Common myeloid progenitor, CD34-positive (primary cell): ENCODE data around the gene INPP4B.
A peak's percentile ranks its signal among the peaks of the same experiment; 100 is the strongest.

Experiments used
- CTCF ChIA-PET: fragments of 350-600 bp; sonication (Branson Sonifier 250); formaldehyde crosslinking; loops from one replicate; lab custom pipeline; 2021; ENCODE audit warnings: antibody characterized with exemption; lab: Charles Lee
- POLR2A ChIA-PET: fragments of 350-600 bp; sonication (Branson Sonifier 250); formaldehyde crosslinking; loops from one replicate; lab custom pipeline; 2021; ENCODE audit warnings: antibody characterized with exemption; lab: Charles Lee
- DNase-seq, 3 donors: peaks; one replicate each; pipeline versions ENCODE4 v3.0.0 to v3.0.0-alpha.2; 2013
- H3K27ac ChIP-seq, 2 experiments: 1 replicate in 1 of 2; 2 replicates in 1 of 2; pipeline ENCODE4 v1.7.0; 2013; ENCODE audit warnings: inconsistent platforms in 2 of 2, low read length in 2 of 2, mild to moderate bottlenecking in 2 of 2, low read depth in 1 of 2, moderate library complexity in 1 of 2; ENCODE audit not compliant: severe bottlenecking in 2 of 2, insufficient read depth in 1 of 2, poor library complexity in 1 of 2
- H3K27me3 ChIP-seq, 5 experiments: replicated peaks in 2 of 5; 1 replicate in 3 of 5; 2 replicates in 2 of 5; pipeline versions ENCODE4 v1.6.1 to v1.7.0; 2013; ENCODE audit warnings: low read length in 4 of 5, mild to moderate bottlenecking in 2 of 5, moderate library complexity in 2 of 5, inconsistent platforms in 1 of 5; ENCODE audit not compliant: insufficient read depth in 5 of 5, control insufficient read depth in 4 of 5
- H3K36me3 ChIP-seq, 4 experiments: 1 replicate in 2 of 4; 2 replicates in 2 of 4; pipeline versions ENCODE4 v1.6.1 to v1.7.0; 2013; ENCODE audit warnings: low read length in 3 of 4, control low read depth in 1 of 4, mild to moderate bottlenecking in 1 of 4; ENCODE audit not compliant: control insufficient read depth in 4 of 4, insufficient read depth in 4 of 4
- H3K4me1 ChIP-seq, 4 experiments: 1 replicate in 3 of 4; 2 replicates in 1 of 4; pipeline versions ENCODE4 v1.6.1 to v1.7.1; 2013; ENCODE audit warnings: low read length in 3 of 4, mild to moderate bottlenecking in 3 of 4, control low read depth in 1 of 4, inconsistent platforms in 1 of 4, moderate library complexity in 1 of 4; ENCODE audit not compliant: control insufficient read depth in 4 of 4, insufficient read depth in 4 of 4; ENCODE audit errors: control extremely low read depth in 1 of 4
- H3K4me3 ChIP-seq, 7 experiments: 1 replicate in 4 of 7; 2 replicates in 3 of 7; pipeline versions ENCODE4 v1.5.1 to v1.7.0; 2013; ENCODE audit warnings: mild to moderate bottlenecking in 7 of 7, low read length in 6 of 7, moderate library complexity in 6 of 7, inconsistent platforms in 2 of 7, low read depth in 2 of 7, control low read depth in 1 of 7; ENCODE audit not compliant: insufficient read depth in 4 of 7, control insufficient read depth in 1 of 7; ENCODE audit errors: extremely low read depth in 1 of 7
- H3K9me3 ChIP-seq, 5 experiments: 1 replicate in 4 of 5; 2 replicates in 1 of 5; pipeline versions ENCODE4 v1.6.1 to v1.7.1; 2013; ENCODE audit warnings: low read length in 4 of 5, mild to moderate bottlenecking in 2 of 5, inconsistent platforms in 1 of 5, low read depth in 1 of 5, moderate library complexity in 1 of 5; ENCODE audit not compliant: control insufficient read depth in 4 of 5, insufficient read depth in 2 of 5; ENCODE audit errors: control extremely low read depth in 1 of 5
- WGBS: methylation state at CpG from one replicate; pipeline ENCODE4 v1.1.5; 2013; ENCODE audit not compliant: insufficient coverage; 5-methylcytosine and 5-hydroxymethylcytosine counted together

The INPP4B gene

DNA sequence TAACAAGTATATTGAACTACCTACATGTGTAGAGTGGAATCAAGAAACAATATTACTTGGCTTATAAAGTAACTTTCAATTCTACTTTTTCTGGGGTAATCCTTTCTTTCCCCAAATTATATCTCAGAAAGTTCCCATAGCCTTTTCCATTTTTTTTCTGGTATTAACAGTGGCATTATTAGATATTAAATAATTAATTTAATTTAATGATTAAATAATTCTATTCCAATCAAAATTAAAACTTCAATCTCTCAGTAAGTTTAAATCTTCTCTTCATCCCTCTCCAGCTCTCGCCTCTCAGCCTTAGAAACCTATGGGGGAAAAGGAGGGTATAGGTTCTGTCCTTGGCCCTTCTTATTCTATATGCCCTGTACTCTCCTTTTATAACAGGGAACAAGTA lies 262.4 kb downstream of the INPP4B start:
- no CpG with 5 or more reads among the region's 1 CpG for WGBS
- no peaks in the 10 kb centered on the region for H3K4me1 ChIP-seq
- peaks cover 0 to 3% (median 0%) of the 10 kb centered on the region in 4 experiments for H3K36me3 ChIP-seq
- ChIA-PET CTCF (no interaction called here), POLR2A (no interaction called here)
- peaks cover 0 to 2% (median 0%) of the 10 kb centered on the region in 5 experiments for H3K9me3 ChIP-seq
- no peak overlapping the region for H3K27ac ChIP-seq
- DNase-seq, result no peak
- H3K4me3 ChIP-seq, result no peak overlapping the region
- H3K27me3 ChIP-seq, result no peaks in the 10 kb centered on the region

DNA sequence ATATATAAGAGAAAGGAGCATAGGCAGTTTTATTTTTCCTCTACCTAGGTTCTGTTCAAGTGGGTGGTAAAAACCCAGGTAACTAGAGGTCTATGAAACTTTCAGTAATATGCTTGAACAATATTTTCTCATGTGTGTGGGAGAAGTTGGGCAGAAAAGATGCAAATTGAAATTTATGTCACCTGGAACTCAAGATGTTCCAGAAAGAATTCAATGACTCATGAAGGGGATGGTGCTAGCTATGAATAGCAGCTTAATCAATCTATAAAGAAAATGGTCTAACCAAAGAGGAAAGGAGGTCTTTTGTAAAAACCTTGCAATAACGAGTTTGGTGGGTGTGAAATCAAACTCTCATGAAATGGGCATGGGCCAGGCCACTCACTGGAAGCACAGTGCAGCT lies 263.8 kb downstream of the INPP4B start:
- Histone ChIP-seq H3K4me1 (no peaks in the 10 kb centered on the region), H3K9me3 (peaks cover 0 to 2% (median 0%) of the 10 kb centered on the region in 5 experiments), H3K36me3 (peaks cover 0 to 3% (median 0%) of the 10 kb centered on the region in 4 experiments), H3K27ac (no peak overlapping the region), H3K4me3 (no peak overlapping the region), H3K27me3 (no peaks in the 10 kb centered on the region)
- WGBS, result 100% methylated on average over 1 of the region's 1 CpG
- CTCF ChIA-PET, result no interaction called here
- DNase-seq, result no peak
- POLR2A ChIA-PET, result no interaction called here

DNA sequence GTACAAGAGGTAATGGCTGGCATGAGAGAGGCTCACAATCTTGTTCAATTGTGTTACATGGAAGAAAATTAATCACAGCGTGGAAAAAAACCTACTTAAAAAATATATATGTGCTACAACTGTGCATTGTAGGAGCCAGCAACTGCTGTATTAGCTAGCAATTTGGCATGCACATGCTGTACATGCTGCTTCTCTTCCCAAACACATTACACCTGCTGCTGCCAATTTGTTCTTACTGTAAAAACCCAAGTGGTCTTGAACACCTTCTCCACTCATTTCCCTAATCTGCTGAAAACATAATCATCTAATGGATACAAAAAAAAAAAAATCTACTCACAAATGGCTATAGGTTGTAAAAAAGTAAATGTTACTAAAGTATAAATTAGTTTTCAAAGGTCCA lies 264.2 kb downstream of the INPP4B start:
- 100% methylated on average over 1 of the region's 1 CpG for WGBS
- ChIA-PET CTCF (no interaction called here), POLR2A (no interaction called here)
- no peak overlapping the region for H3K27ac ChIP-seq
- DNase-seq, result no peak
- no peaks in the 10 kb centered on the region for H3K27me3 ChIP-seq
- H3K4me1 ChIP-seq, result no peaks in the 10 kb centered on the region
- peaks cover 0 to 2% (median 0%) of the 10 kb centered on the region in 5 experiments for H3K9me3 ChIP-seq
- peaks cover 0 to 3% (median 0%) of the 10 kb centered on the region in 4 experiments for H3K36me3 ChIP-seq
- no peak overlapping the region for H3K4me3 ChIP-seq

DNA sequence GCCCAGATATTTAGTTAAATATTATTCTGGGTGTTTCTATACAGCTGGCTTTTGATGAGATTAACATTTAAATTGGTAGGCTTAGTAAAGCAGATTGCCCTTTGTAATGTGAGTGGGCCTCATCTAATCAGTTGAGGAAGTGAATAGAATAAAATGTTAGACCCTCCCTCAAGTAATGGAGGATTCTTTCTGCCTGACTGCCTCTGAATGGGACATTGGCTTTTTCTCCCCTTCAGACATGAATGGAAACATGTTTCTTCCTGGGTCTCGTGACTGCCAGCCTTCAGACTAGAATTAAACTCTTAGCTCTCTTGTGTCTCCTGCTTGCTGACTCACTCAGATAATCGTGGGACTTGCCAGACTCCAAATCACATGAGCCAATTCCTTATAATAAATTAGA lies 266.7 kb downstream of the INPP4B start:
- DNase-seq, result no peak
- Histone ChIP-seq H3K27me3 (no peaks in the 10 kb centered on the region), H3K4me3 (no peak overlapping the region), H3K36me3 (no peaks in the 10 kb centered on the region), H3K27ac (no peak overlapping the region), H3K9me3 (no peaks in the 10 kb centered on the region), H3K4me1 (no peaks in the 10 kb centered on the region)
- ChIA-PET POLR2A (interaction anchor here (0.6 kb wide), 1 partner anchor 26 kb away, joined by 3 read pairs; no protein-coding TSS in a partner anchor), CTCF (interaction anchor here (1.0 kb wide), 1 partner anchor 40 kb away, joined by 3 read pairs; no protein-coding TSS in a partner anchor)
- WGBS, result 100% methylated on average over 1 of the region's 2 CpGs

DNA sequence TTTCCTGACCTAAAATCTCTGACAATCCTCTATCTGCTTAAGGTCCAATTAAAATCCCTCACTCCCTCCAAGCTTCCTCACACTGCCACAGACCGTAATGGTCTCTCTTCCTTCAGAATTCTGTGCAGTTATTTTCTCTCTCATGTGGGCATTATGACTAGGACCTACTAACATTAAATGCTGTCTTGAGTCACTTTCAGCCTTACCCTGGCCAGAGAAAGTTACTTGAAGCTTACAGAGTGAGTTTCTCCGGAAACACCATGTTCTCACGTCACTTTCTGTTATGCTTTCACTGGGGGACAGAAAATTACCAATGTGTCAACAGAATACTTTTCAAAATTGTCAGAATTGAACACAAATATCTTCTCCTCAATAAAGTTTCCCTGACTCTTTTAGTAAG lies 271.8 kb downstream of the INPP4B start:
- no peak for DNase-seq
- Histone ChIP-seq H3K4me3 (no peak overlapping the region), H3K27ac (no peak overlapping the region), H3K27me3 (no peaks in the 10 kb centered on the region), H3K4me1 (peaks cover 0 to 2% (median under 1%) of the 10 kb centered on the region in 4 experiments), H3K9me3 (no peaks in the 10 kb centered on the region), H3K36me3 (no peaks in the 10 kb centered on the region)
- ChIA-PET POLR2A (no interaction called here), CTCF (interaction anchor here (0.9 to 1.4 kb wide), 2 partner anchors 38 to 140 kb away, joined by 3 read pairs; no protein-coding TSS in a partner anchor)
- WGBS, result 100% methylated on average over 3 of the region's 3 CpGs

DNA sequence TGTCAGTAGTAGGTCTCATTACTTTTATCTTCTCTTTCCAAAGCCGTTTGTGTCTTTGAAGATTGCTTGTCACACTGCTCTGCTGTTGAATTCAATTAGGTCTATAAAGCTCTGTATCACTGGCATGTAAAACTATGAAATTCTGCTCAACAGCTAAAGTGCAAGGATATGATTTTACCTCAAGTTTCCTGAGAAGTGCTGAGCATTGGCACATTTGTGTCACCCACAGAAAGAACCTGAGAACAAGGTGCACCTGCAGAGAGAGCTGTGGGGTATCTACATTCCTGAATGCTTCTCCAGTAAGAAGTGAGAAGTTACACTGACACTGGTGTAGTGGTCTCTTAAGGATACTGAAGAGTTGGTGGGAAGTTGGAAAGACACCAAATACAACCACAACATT lies 274.0 kb downstream of the INPP4B start:
- H3K9me3 ChIP-seq, result no peaks in the 10 kb centered on the region
- ChIA-PET POLR2A (no interaction called here), CTCF (no interaction called here)
- no peak overlapping the region for H3K27ac ChIP-seq
- H3K4me1 ChIP-seq, result peaks cover 7 to 20% (median 10%) of the 10 kb centered on the region in 4 experiments
- H3K36me3 ChIP-seq, result no peaks in the 10 kb centered on the region
- DNase-seq, result no peak
- no peaks in the 10 kb centered on the region for H3K27me3 ChIP-seq
- no CpG with 5 or more reads among the region's 1 CpG for WGBS
- no peak overlapping the region for H3K4me3 ChIP-seq

DNA sequence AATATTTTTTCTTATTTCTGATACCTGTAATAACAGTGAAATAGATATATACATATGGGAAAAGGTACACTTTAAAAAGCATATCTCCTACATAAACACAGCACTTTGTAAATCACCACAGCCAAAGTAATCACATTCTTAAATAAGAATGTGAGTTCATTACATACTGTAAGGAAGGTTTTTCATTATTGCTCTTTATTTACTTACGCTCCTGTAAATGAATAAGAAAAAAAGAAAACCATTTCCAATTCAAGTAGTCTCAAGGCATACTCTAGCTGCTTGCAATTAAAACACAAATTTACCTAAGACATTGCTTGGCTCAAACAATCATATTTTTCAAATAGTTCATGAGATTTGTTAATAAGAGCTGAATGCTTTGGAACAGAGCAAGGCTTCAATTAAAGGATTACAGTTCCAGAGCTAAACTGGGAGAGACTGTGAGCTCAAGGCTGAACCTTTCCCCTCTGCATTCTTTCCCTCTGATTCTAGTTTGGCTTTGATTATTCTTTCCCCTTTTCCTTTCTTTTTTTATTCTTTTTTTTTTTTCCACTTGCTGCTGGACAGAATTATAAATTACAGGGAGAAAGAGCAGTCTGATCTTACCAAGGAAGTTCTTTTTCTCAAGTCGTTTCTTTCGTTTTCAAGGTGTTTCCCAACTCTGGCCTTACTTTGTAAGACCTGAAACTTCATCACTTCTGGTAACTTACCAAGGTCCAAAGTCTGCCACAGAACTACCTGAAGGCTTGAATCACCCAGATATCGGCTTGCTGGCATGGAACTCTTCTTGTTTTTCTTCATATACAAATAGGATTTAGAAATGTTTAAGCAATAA lies 278.3 kb downstream of the INPP4B start:
- Histone ChIP-seq H3K27me3 (no peaks in the 10 kb centered on the region), H3K4me3 (peak overlapping the region in 5 of 7 experiments; percentile 21 to 65 (median 37)), H3K4me1 (peaks cover 9 to 29% (median 11%) of the 10 kb centered on the region in 4 experiments), H3K9me3 (no peaks in the 10 kb centered on the region), H3K36me3 (peaks cover 0 to 3% (median 0%) of the 10 kb centered on the region in 4 experiments), H3K27ac (peak overlapping the region; percentile 65 to 82)
- 0% methylated on average over 2 of the region's 4 CpGs for WGBS
- DNase-seq, result peak; percentile 31 to 62 (median 52)
- ChIA-PET CTCF (interaction anchor here (0.5 to 1.8 kb wide), 7 partner anchors 27 to 285 kb away, joined by 3 to 6 read pairs (median 4); no protein-coding TSS in a partner anchor), POLR2A (no interaction called here)
